IMR-90 (cell line): Measurements from ENCODE around the gene INHBE. TPM values are rescaled to one million over a fixed set of nuclear protein-coding genes. Genes with fewer than 3 reads are reported as not detected.

Source experiments
- ATAC-seq: fragments of 200-7000 bp; cut with Tn5 transposase; 2 replicates; pipeline ENCODE4 v1.9.1; 2020; ENCODE audit warnings: low read depth, mild to moderate bottlenecking, moderate library complexity
- BruUV-seq: library from RNA; stranded (reverse); fragments of 400-500 nt; replicated peaks from 2 replicates; lab custom pipeline; 2021; lab: Mats Ljungman, UMichigan
- CTCF ChIA-PET: fragments of 300-600 bp; formaldehyde crosslinking; extraction: SDS; loops from one replicate; lab custom pipeline; 2021; ENCODE audit warnings: antibody characterized with exemption; lab: Yijun Ruan, JAX
- POLR2A ChIA-PET: fragments of 300-600 bp; sonication (Branson Sonifier 250); formaldehyde crosslinking; loops from one replicate; lab custom pipeline; 2022; ENCODE audit warnings: antibody characterized with exemption; ENCODE audit not compliant: unreplicated experiment; lab: Charles Lee
- DNase-seq: peaks from one replicate; pipeline ENCODE4 v3.0.0; 2013
- H2AFZ ChIP-seq: replicated peaks from 2 replicates; pipeline ENCODE3; 2013; ENCODE audit warnings: low read length, mild to moderate bottlenecking; ENCODE audit not compliant: poor library complexity
- H2AK5ac ChIP-seq: 2 replicates; pipeline ENCODE4 v1.6.1; 2013; ENCODE audit warnings: low read depth, low read length, inconsistent platforms
- H2AK9ac ChIP-seq: replicated peaks from 2 replicates; pipeline ENCODE3; 2013; ENCODE audit warnings: mild to moderate bottlenecking, low read depth, low read length, moderate library complexity; ENCODE audit not compliant: poor library complexity
- H2BK120ac ChIP-seq: 2 replicates; pipeline ENCODE4 v1.6.1; 2013; ENCODE audit warnings: low read depth, low read length, inconsistent platforms
- H2BK15ac ChIP-seq: 3 replicates; pipeline ENCODE4 v1.6.1; 2013; ENCODE audit warnings: low read depth, low read length, inconsistent platforms
- H2BK20ac ChIP-seq: 2 replicates; pipeline ENCODE4 v1.6.1; 2013; ENCODE audit warnings: low read depth, mild to moderate bottlenecking, inconsistent platforms, low read length, moderate library complexity
- H2BK5ac ChIP-seq: 2 replicates; pipeline ENCODE4 v1.6.1; 2013; ENCODE audit warnings: mild to moderate bottlenecking, low read depth, low read length, inconsistent platforms; ENCODE audit not compliant: poor library complexity, severe bottlenecking
- H3K14ac ChIP-seq: replicated peaks from 2 replicates; pipeline ENCODE4 v1.6.1; 2013; ENCODE audit warnings: low read depth, low read length, inconsistent platforms
- H3K18ac ChIP-seq: 2 replicates; pipeline ENCODE4 v1.6.1; 2013; ENCODE audit warnings: low read depth, low read length, control low read depth
- H3K23ac ChIP-seq: 2 replicates; pipeline ENCODE4 v1.6.1; 2013; ENCODE audit warnings: low read depth, low read length, inconsistent platforms
- H3K27ac ChIP-seq: 2 replicates; pipeline ENCODE4 v1.5.1; 2013; ENCODE audit warnings: mild to moderate bottlenecking, control low read depth, low read length; ENCODE audit not compliant: insufficient read depth
- H3K27me3 ChIP-seq: 2 replicates; pipeline ENCODE4 v1.6.1; 2013; ENCODE audit warnings: low read length; ENCODE audit not compliant: control insufficient read depth, insufficient read depth
- H3K36me3 ChIP-seq: 2 replicates; pipeline ENCODE4 v1.6.1; 2013; ENCODE audit warnings: low read length, mixed read lengths; ENCODE audit not compliant: control insufficient read depth, insufficient read depth
- H3K4ac ChIP-seq: 2 replicates; pipeline ENCODE4 v1.6.1; 2013; ENCODE audit warnings: low read depth, low read length, inconsistent platforms
- H3K4me1 ChIP-seq: 2 replicates; pipeline ENCODE4 v1.6.1; 2013; ENCODE audit warnings: low read length, mixed read lengths; ENCODE audit not compliant: control insufficient read depth, insufficient read depth
- H3K4me2 ChIP-seq: 2 replicates; pipeline ENCODE4 v1.6.1; 2013; ENCODE audit warnings: low read depth, mild to moderate bottlenecking, control low read depth, low read length, moderate library complexity
- H3K4me3 ChIP-seq: 2 replicates; pipeline ENCODE4 v1.5.1; 2013; ENCODE audit warnings: low read depth, mild to moderate bottlenecking, control low read depth, low read length, moderate library complexity; ENCODE audit not compliant: insufficient read depth
- H3K56ac ChIP-seq: 2 replicates; pipeline ENCODE4 v1.6.1; 2013; ENCODE audit warnings: low read length, inconsistent platforms; ENCODE audit not compliant: insufficient read depth; ENCODE audit errors: extremely low read depth
- H3K79me1 ChIP-seq, 2 experiments: 2 replicates each; pipeline ENCODE4 v1.6.1; 2013; ENCODE audit warnings: low read length in 2 of 2, inconsistent platforms in 1 of 2, low read depth in 1 of 2
- H3K9ac ChIP-seq: 2 replicates; pipeline ENCODE4 v1.6.1; 2013; ENCODE audit warnings: low read depth, low read length, control low read depth
- H3K9me1 ChIP-seq: 2 replicates; pipeline ENCODE4 v1.6.1; 2013; ENCODE audit warnings: low read length, inconsistent platforms; ENCODE audit not compliant: insufficient read depth
- H3K9me3 ChIP-seq: 2 replicates; pipeline ENCODE4 v1.6.1; 2013; ENCODE audit warnings: low read length; ENCODE audit not compliant: control insufficient read depth, insufficient read depth
- H4K20me1 ChIP-seq: 2 replicates; pipeline ENCODE4 v1.6.1; 2013; ENCODE audit warnings: low read length, inconsistent platforms; ENCODE audit not compliant: insufficient read depth
- H4K5ac ChIP-seq: 2 replicates; pipeline ENCODE4 v1.6.1; 2013; ENCODE audit warnings: mild to moderate bottlenecking, low read depth, low read length, control low read depth
- H4K8ac ChIP-seq, 2 experiments: 2 replicates each; pipeline ENCODE4 v1.6.1; 2013; ENCODE audit warnings: low read depth in 2 of 2, low read length in 2 of 2, control low read depth in 1 of 2, inconsistent platforms in 1 of 2
- H4K91ac ChIP-seq: 2 replicates; pipeline ENCODE4 v1.6.1; 2013; ENCODE audit warnings: low read depth, low read length, inconsistent platforms; ENCODE audit not compliant: insufficient read depth
- BHLHE40 ChIP-seq: fragments of 150-350 bp; IDR thresholded peaks from 2 replicates; pipeline ENCODE4 v1.6.1; 2016; ENCODE audit warnings: mild to moderate bottlenecking, low read depth, low read length
- CHD1 ChIP-seq: IDR thresholded peaks from 2 replicates; pipeline ENCODE4 v1.6.1; 2012; ENCODE audit warnings: low read depth, low read length, improper control_type of control experiment
- FOS ChIP-seq: fragments of 150-350 bp; IDR thresholded peaks from 2 replicates; pipeline ENCODE4 v1.6.1; 2016; ENCODE audit warnings: low read depth, low read length
- MAFK ChIP-seq: IDR thresholded peaks from 2 replicates; pipeline ENCODE4 v1.6.1; 2012; ENCODE audit warnings: low read depth, low read length, improper control_type of control experiment
- MAZ ChIP-seq: IDR thresholded peaks from 2 replicates; pipeline ENCODE4 v1.6.1; 2012; ENCODE audit warnings: low read depth, mild to moderate bottlenecking, low read length, improper control_type of control experiment, moderate library complexity, borderline replicate concordance
- MXI1 ChIP-seq: IDR thresholded peaks from 2 replicates; pipeline ENCODE4 v1.6.1; 2012; ENCODE audit warnings: low read depth, mild to moderate bottlenecking, low read length, moderate library complexity, borderline replicate concordance
- NFE2L2 ChIP-seq: fragments of 150-350 bp; IDR thresholded peaks from 2 replicates; pipeline ENCODE4 v1.6.1; 2016; ENCODE audit warnings: low read depth, mild to moderate bottlenecking, low read length
- POLR2A ChIP-seq: IDR thresholded peaks from 2 replicates; pipeline ENCODE4 v1.6.1; 2012; ENCODE audit warnings: mild to moderate bottlenecking, low read depth, low read length
- RAD21 ChIP-seq: IDR thresholded peaks from 2 replicates; pipeline ENCODE4 v1.6.1; 2012; ENCODE audit warnings: low read length, improper control_type of control experiment
- RCOR1 ChIP-seq: IDR thresholded peaks from 2 replicates; pipeline ENCODE4 v1.6.1; 2012; ENCODE audit warnings: mild to moderate bottlenecking, low read length, improper control_type of control experiment; ENCODE audit not compliant: insufficient replicate concordance
- RFX5 ChIP-seq: IDR thresholded peaks from 2 replicates; pipeline ENCODE4 v1.8.0; 2012; ENCODE audit warnings: low read depth, mild to moderate bottlenecking, low read length, moderate library complexity
- dilution Hi-C: fragments of 300-500 bp; cut with HindIII; formaldehyde crosslinking; loops from one replicate; pipeline ENCODE4 v1.14.3; 2018; ENCODE audit warnings: low sequenced_read_pairs; ENCODE audit not compliant: unreplicated experiment
- in situ Hi-C: fragments of 300-500 bp; cut with MboI; formaldehyde crosslinking; loops from 3 replicates; pipeline ENCODE4 v1.14.3; 2019; ENCODE audit warnings: low sequenced_read_pairs, inconsistent platforms, mixed read lengths
- intact Hi-C: fragments of 100-400 bp; cut with micrococcal nuclease; formaldehyde crosslinking; loops from 2 replicates; pipeline ENCODE4 v1.10.0; 2022
- polyA plus RNA-seq, 3 experiments: library from polyadenylated mRNA; depleted of rRNA; stranded (reverse); fragments of >200 nt; gene quantifications; 2 replicates each; pipeline ENCODE4 v1.2.3, GENCODE V29; 2012; ENCODE audit warnings: low replicate concordance in 1 of 3
- total RNA-seq: library from RNA; depleted of rRNA; stranded (reverse); fragments of >200 nt; gene quantifications from 2 replicates; pipeline ENCODE4 v1.2.3, GENCODE V29; 2012
- TF ChIP-seq, protein P1 (sequence below): fragments of 150-350 bp; IDR thresholded peaks from 2 replicates; pipeline ENCODE4 v1.6.1; 2016; ENCODE audit warnings: low read depth, mild to moderate bottlenecking, low read length, moderate library complexity, borderline replicate concordance
- TF ChIP-seq, protein P2 (sequence below): conservative IDR thresholded peaks from 2 replicates; pipeline ENCODE4 v1.5.1; 2012; ENCODE audit warnings: mild to moderate bottlenecking, low read depth, low read length, improper control_type of control experiment

INHBE gene
- total and polyA plus RNA-seq, 2 of the 4 experiments (the other 2 are of a cell fraction) = 0.90 to 1.7 TPM

DNA sequence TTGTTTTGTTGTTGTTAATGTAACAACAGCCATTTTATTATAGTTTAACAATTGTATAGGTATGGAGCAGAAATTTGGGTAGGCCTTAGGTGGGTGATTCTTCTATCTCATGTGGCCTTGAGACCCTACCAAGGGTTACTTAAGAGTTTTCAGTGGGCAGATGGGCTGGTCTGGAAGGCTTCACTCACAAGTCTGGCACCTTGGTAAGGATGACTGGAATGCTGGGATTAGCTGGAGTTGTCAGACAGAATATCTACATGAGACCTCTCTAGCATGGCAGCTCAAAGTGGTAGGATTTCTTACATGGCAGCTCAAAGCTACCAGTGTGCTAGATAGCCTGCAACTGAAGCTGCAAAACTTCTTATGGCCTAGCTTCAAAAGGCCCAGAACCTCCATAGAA lies 30.6 kb downstream of the INHBE start:
- Histone ChIP-seq H3K36me3 (peaks cover 14% of the 10 kb centered on the region), H3K27me3 (peaks cover 7% of the 10 kb centered on the region; the same call in 1 of the 2 replicates), H4K8ac (no peak overlapping the region), H2BK15ac (no peak overlapping the region), H3K4ac (no peak overlapping the region), H3K14ac (no peak overlapping the region), H3K56ac (no peak overlapping the region), H3K23ac (no peak overlapping the region), H3K4me3 (no peak overlapping the region), H4K5ac (no peak overlapping the region), H3K18ac (no peak overlapping the region), H2BK20ac (no peak overlapping the region), H3K79me1 (peaks cover 19 to 32% of the 10 kb centered on the region in 2 experiments), H2BK120ac (no peak overlapping the region), H3K27ac (no peak overlapping the region), H4K91ac (no peak overlapping the region), H2BK5ac (no peak overlapping the region), H3K9me1 (peaks cover 15% of the 10 kb centered on the region), H3K4me1 (peaks cover 8% of the 10 kb centered on the region), H3K4me2 (no peak overlapping the region), H4K20me1 (peaks cover 6% of the 10 kb centered on the region; the same call in 1 of the 2 replicates), H3K9me3 (no peaks in the 10 kb centered on the region), H2AK9ac (no peak overlapping the region), H2AFZ (no peak overlapping the region), H2AK5ac (no peak overlapping the region), H3K9ac (no peak overlapping the region)
- ChIA-PET CTCF (interaction anchor here (1.4 kb wide), 1 partner anchor 27 kb away, joined by 4 read pairs; the partner anchor contains the start of gene GLI1), POLR2A (no interaction called here)
- intact Hi-C loops = no loop called here
- dilution Hi-C loops = no loop called here
- DNase-seq (no peak), ATAC-seq (no peak)
- BruUV-seq = no TSS peak
- in situ Hi-C loops = no loop called here
- no peak for TF ChIP-seq MXI1
- no peak for TF ChIP-seq CHD1
- no peak for TF ChIP-seq FOS
- TF ChIP-seq RAD21 = no peak
- no peak for TF ChIP-seq RCOR1
- TF ChIP-seq MAFK = no peak
- TF ChIP-seq RFX5 = no peak
- TF ChIP-seq BHLHE40 = no peak
- TF ChIP-seq, protein P1, sequence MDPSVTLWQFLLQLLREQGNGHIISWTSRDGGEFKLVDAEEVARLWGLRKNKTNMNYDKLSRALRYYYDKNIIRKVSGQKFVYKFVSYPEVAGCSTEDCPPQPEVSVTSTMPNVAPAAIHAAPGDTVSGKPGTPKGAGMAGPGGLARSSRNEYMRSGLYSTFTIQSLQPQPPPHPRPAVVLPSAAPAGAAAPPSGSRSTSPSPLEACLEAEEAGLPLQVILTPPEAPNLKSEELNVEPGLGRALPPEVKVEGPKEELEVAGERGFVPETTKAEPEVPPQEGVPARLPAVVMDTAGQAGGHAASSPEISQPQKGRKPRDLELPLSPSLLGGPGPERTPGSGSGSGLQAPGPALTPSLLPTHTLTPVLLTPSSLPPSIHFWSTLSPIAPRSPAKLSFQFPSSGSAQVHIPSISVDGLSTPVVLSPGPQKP = no peak
- TF ChIP-seq, protein P2, sequence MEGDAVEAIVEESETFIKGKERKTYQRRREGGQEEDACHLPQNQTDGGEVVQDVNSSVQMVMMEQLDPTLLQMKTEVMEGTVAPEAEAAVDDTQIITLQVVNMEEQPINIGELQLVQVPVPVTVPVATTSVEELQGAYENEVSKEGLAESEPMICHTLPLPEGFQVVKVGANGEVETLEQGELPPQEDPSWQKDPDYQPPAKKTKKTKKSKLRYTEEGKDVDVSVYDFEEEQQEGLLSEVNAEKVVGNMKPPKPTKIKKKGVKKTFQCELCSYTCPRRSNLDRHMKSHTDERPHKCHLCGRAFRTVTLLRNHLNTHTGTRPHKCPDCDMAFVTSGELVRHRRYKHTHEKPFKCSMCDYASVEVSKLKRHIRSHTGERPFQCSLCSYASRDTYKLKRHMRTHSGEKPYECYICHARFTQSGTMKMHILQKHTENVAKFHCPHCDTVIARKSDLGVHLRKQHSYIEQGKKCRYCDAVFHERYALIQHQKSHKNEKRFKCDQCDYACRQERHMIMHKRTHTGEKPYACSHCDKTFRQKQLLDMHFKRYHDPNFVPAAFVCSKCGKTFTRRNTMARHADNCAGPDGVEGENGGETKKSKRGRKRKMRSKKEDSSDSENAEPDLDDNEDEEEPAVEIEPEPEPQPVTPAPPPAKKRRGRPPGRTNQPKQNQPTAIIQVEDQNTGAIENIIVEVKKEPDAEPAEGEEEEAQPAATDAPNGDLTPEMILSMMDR = no peak
- no peak for TF ChIP-seq MAZ
- no peak for TF ChIP-seq NFE2L2
- no peak for TF ChIP-seq POLR2A
